ENCODE data around the gene KDM7A.
A peak's percentile ranks its signal among the peaks of the same experiment; 100 is the strongest.
"Not testable (repeated sequence)": the region's sequence is repeated elsewhere in the genome, so short reads cannot be mapped to it uniquely, and the experiment has no call there.

The KDM7A gene

DNA sequence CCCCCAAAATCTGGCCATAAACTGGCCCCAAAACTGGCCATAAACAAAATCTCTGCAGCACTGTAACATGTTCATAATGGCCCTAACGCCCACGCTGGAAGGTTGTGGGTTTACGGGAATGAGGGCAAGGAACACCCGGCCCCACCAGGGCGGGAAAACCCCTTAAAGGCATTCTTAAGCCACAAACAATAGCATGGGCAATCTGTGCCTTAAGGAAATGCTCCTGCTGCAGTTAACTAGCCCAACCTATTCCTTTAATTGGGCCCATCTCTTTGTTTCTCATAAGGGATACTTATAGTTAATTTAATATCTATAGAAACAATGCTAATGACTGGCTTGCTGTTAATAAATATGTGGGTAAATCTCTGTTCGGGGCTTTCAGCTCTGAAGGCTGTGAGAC is 26.2 kb upstream of the KDM7A start:
- DNase-seq (ENCODE audit: low spot score), result not testable (repeated sequence)

DNA sequence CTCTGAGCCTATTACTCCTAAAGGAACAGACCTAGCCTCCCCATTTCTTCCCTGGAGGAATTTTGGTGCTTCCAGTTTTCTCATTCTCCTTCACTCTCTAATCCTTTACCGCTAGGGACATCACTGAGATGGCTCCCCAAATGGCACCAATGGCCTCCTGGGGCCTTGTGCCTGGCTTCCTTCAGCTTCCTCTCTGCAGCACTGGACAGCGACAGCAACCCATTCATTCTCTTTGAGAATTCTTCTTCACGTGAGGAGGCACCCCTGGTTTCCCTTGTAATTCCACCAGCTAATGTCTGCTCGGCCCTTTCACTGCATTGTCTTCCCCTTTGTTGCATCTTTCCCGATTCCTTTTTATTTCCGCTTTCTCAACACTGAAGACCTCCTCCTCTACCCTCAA is 24.6 kb upstream of the KDM7A start:
- no peak for DNase-seq (ENCODE audit: low spot score)

DNA sequence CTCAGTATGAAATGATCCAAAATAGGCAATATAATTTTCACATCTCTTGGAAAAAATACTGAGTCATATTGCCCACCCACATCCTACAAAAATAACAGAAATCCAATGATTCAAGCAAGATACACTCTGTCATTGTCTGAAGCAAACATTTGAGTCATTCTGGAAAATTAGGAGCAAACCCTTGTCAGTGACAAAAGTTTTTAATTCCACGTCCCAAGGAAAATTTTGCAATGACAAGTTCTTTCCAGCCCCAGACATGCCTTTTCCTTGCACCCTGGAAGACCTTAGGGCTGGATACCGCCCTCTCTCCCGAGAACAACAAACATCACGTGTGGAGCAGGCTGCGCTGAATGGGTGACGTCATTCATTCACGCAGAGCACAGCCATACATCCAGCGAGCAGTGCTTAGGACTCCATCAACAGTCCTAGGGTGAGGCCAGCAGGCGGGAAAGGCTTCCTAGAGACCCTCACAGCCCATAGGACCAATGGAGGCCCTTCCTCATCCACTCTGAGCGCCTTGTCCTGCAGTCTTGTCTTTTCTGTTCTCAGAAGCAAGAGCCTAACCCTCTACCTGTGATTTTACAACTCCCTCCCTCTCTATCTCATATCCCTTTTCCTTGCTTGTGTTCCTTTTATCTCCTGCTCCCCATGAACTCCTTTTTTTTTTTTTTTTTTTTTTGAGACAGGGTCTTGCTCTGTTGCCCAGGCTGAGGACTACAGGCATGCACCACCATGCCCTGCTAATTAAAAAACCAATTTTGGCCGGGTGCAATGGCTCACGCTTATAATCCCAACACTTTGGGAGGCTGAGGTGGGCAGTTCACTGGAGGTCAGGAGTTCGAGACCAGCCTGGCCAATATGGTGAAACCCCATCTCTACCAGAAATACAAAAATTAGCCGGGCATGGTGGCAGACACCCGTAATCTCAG is 23.5 kb upstream of the KDM7A start:
- no peak for DNase-seq (ENCODE audit: low spot score)

DNA sequence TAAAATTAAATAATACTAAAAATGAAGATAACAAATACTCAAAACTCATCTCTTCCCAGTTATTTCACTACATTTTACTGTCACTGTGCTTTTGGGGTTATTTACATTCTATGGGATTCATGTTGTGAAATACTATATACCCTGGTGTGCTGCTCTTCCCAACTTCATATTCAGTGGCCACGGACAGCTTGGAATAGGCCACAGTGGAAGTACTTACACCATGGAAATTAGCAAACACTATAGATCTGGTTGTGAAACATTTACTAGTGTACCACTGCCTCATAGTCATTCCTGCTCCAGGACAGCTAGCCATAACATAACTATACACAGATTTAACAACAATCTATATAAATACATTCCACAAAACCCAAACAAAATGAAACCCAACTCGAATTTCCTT is 21.2 kb upstream of the KDM7A start:
- DNase-seq (ENCODE audit: low spot score), result no peak

DNA sequence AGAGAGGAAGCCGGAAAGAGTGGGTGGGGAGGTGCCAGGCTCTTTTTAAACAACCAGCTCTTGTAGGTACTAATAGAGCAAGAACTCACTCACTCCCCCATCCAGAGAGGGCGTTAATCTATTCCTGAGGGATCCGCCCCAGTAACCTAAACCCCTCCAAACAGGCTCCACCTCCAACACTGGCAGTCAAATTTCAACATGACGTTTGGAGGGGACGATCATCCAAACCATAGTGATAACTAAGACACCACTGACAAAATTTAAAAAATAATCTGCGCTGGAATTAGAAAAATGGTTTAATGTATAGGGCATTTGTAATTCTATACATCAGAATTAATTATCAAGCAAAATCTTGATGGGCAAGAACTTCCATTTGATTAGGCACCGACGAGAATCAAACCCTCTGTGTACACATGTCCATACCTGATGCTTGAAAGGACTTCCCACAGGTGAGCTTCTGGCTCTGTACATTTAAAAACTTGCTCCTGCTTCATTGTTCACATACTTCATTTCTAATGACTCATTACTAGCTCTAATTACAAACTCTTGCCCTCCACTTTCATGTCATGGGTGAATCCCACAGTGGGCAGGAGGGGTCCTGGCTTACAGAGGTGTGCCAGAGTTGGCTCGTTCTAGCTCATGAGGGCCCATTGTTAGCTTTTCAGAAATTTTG is 20.6 kb upstream of the KDM7A start:
- no peak for DNase-seq (ENCODE audit: low spot score)

DNA sequence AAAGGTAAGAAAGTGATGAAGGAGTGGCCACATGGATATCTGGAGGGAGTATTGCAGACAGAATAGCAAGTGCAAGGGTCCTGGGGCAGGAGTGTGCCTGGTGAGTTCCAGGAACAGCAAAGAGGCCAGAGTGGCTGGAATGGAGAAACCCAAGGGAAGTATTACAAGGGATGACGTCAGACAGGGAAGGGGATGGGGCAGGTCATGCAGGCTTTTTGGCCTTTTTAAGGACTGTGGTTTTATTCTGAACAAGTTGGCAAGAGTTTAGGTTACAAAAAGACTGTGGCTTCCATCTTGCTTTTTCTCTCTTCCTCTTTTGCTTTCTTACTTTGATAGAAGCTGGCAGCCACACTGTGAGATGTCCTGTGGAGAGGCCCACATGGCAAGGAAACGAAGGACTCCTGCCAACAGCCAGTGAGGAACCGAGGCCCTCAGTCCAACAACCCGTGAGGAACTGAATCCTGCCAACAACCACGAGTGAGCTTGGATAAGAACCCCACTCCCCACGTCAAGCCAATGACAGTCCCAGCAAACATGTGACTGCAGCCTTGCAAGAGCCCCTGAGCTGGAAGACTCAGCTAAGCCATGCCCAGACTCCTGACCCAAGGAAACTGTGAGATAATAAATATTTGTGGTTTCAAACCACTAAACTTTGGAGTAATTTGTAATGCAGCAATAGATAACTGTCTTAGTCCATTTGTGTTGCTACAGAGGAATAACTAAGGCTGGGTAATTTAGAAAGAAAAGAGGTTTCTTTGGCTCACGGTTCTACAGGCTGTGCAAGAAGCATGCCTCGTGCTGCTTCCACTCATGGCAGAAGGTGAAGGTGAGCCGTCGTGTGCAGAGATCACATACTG is 19.8 kb upstream of the KDM7A start:
- DNase-seq (ENCODE audit: low spot score), result no peak

DNA sequence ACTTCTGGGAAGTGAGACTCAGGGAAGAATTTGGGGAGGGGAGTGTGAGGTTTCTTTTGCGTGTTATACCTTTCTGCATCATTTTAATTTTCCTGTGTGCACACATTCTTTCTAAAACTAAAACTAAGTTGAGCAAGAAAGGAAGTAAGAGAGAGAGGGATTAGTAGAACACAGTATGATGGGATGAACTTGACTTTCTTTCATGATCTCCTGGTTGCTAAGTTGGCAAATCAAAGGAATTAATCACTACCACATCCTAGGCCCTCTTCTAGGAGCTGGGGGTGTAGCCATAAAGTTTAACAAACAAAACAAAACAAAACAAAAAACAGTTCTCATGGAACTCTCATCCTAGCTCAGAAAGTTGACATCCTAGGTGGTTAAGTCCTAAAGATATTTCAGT is 19.1 kb upstream of the KDM7A start:
- DNase-seq (ENCODE audit: low spot score), result no peak

DNA sequence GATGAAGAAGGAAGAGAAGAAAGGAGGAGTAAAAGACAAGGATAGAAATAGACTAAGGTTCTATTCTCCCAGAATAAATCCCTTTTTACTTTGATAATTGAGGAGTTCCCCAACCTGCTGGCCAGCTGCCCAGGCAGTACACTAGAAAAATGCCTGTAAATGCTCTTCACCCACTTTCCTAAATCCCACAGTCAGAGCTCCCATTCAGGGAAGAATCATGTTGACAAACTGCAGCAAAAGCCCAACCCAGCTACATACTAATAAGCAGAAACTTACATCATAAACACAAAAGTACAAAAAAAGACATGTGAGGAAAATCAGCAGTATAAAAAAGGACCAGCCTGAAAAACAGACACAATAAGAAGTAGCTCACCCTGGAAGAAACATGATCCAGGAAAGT is 15.8 kb upstream of the KDM7A start:
- no peak for DNase-seq (ENCODE audit: low spot score)

DNA sequence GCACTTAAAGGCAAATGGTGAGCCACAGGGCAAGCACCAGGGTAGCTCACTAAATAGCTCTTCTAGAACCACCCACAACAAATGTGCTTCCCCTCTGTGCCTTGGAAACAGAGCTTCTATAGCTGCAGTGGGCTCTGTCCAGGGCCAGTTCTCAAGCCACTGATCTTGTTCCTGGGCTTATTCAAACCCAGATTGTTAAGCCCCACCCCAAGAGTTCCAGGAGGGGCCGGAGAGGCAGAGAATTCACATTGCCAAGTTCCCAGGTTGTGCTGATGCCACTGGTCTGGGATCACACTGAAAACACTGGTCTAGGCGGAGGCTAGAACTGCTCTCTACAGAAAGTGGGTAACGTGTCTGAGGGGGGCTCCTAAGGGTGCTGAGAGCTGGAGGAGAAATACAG is 15.4 kb upstream of the KDM7A start:
- DNase-seq (ENCODE audit: low spot score), result no peak

DNA sequence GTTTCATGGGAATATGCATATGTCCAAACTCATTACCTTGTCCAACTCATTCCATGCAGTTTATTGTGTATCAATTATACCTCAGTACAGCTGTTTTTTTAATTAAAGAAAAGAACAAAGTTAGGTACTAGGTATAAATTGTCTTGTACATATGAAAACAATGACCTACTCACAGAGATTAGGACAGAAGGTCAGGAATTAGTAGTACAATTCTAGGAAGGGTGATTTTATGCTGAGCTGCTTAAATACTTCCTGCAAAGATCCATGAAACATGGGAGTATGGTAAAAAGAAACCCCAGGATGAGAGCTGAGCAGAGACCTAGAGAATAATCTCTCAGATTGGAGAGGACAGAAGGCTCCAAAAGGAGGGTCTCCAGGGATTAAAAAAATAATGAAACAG is 13.8 kb upstream of the KDM7A start:
- DNase-seq (ENCODE audit: low spot score), result no peak

DNA sequence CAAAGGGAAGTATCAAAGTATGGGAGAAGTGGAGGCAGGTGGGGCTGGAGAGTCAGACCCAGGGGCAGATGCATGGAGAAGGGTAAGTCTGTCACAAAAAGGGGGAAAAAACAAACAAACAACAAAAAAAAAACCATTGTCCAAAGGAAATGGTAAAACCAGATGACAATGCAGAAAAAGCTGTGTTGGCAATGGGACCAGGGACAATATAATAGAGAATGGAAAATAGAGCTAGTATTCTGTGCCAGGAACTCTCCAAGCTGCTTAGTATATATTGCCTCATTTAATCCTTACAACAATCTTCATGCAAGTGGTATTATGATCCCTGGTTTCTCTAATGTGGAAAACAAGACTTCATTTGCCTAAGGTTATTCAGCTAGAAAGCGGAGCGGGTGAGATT is 13.1 kb upstream of the KDM7A start:
- no peak for DNase-seq (ENCODE audit: low spot score)

DNA sequence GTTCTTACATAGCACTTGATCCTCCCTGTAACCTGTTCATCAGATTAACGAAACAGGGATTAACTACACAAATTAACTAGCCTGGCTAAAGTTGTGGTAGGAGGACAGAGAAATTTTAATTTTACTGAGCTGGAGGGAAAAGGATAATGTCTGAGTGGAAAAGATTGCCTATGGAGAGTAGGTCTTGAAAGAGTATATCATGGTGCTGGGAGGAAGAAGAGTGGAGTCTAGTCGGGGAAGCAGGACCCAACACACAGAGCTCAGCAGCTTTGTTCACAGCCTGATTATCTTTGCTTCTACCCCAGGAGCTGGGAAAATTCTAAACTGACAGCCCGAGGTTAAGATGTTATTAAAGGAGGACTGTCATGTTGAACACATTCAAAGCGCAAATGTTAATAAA is 6.1 kb upstream of the KDM7A start:
- no peak for DNase-seq (ENCODE audit: low spot score)

DNA sequence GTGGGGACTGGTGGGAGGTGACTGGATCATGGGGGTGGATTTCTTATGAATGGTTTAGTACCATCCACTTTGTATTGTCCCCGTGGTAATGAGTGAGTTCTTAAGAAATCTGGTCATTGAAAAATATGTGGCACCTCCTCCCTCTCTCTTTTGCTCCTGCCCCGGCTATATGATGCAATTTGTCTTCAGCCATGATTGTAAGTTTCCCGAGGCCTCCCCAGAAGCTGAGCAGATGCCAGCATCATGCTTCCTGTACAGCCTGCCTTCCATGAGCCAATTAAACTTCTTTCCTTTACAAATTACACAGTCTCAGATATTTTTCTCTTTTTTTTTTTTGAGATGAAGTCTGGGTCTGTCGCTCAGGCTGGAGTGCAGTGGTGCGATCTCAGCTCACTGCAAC is 2.6 kb upstream of the KDM7A start:
- no peak for DNase-seq (ENCODE audit: low spot score)

DNA sequence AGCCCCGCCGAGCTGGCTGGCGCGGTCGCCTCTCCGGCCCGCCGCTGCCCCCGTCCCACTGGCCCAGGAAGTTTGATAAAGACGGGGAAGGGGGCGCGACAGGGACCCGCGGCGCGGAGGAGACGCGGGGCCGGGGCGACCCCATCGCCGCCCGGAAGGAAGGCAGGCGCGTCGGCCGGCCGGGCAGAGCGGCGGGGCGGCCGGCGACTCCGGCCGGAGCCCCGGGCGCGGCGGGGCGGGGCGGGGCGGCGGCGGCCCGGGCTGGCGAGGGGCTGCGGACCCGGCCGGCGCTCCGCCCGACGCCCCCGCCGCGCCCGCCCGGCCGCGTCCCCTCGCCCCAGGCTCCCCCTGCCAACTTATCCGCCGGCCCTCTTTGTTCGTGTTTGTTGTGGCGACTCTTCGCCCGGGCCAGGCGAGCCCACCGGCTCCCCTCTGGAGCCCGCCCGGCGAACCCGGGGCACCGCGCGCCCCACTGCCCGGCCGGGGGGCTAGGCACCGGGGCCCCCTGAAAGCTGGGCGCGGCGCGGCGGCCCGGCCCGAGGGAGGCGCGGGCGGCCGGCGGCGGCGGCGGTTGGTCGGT is 571 bp downstream of the KDM7A start:
- no peak for DNase-seq (ENCODE audit: low spot score)

DNA sequence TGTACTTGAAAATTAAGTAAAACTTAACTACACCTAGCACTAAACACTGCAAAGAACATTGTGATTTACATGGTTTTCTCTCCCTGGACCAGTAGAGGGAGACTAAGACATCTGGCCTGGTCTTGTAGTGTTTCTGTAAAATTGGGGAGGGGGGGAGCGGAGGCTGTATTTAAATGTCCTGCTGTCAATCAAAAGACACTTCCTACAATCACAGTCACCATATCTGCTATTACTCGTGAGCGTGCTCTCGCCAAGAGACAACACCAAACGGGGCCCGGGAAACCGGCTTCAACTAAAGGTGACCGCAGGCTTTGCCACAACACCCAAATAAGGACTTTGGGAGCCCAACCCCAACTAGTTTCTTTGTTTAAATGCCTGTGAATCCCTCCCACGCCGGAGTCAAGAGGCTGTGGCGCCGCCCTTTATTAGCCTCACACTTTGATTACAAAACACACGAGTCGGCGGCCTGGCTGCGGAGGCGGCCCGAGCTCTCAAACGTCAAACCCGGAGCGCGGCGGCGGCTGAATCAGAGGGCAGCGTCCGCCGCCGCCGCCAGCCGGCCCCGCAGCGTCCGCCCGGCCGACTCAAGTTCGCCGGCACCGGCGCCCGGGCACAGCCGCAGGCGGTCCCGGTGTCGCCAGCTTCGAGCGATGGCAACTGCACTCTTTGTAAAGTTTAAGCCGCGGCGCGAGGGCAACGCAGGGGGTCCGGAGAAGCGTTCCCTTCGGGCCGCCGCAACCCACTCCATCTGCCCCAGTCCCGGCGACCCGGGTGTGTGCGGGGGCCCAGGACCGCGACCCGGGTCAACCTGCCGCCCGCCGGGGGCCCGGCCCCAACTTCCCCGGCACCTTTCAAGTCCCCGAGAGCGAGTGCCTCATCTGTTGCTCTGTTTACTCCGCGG is 1.3 kb downstream of the KDM7A start:
- DNase-seq (ENCODE audit: low spot score), result peak; percentile 89

DNA sequence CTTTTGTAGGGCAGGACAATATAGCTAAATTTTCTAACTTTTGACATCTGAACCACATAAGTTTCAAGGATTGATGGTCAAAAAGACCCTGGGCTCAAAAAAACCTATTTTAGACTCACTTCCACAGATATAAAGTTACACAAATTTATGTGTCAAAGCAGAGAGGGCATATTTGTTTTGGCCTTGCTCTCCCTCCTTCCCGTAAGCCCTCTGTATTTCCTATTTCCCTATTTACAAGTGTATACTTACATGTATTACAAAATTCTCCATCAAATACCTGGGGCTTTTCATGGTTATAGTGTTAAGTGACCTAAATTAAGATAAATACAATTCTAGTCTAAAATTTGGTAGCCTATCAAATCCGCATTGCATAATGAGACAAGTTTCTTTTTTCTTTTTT is 2.6 kb downstream of the KDM7A start:
- DNase-seq (ENCODE audit: low spot score), result no peak

DNA sequence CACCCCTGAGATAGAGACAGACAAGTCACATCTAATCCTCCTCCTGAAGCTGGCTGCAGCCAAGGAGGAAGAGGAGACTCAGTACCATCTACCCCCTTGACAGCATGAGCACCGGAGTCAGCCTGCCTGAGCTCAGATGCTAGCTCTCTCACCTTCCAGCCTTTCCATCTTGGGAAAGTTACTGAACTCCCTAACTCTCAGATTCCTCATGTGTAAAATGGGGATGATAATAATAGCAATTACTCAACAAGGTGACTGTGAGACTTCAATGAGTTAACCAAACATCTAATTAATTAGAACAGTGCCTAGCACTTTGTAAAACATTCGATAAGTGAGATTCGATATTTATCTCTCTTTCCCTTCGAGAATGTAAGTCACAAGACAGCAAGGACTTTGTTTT is 6.4 kb downstream of the KDM7A start:
- no peak for DNase-seq (ENCODE audit: low spot score)

DNA sequence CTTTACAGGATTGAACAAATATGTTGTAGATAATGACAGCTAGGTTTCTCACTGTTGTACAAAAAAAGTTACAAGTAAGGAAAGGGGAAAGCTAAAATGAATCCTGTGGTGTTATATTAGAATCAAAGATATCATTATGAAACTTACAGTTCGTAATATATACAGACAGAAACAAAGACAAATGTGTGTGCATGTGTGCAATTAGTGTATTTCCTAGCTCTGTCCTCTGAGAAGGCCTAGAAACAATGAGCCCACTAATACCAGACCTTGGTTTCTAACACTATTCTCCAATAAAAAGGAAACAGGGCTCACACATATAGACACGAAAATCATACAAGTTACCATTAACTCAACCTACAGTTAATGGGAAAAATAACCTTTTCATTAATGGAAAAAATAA is 8.0 kb downstream of the KDM7A start:
- DNase-seq (ENCODE audit: low spot score), result no peak

DNA sequence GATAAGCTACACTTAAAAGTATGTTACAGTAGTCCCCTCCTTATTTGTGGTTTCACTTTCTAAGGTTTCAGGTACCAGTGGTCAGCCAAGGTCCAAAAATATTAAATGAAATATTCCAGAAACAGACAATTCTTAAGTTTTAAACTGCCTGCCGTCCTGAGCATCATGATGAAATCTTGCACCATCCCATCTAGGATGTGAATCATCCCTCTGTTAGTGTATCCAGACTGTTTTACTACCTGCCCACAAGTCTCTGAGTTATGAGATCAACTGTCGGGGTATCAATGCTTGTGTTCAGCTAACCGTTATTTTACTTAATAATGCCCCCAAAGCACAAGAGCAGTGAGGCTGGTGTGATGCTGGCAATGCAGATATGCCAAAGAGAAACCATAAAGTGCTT is 11.4 kb downstream of the KDM7A start:
- no peak for DNase-seq (ENCODE audit: low spot score)

DNA sequence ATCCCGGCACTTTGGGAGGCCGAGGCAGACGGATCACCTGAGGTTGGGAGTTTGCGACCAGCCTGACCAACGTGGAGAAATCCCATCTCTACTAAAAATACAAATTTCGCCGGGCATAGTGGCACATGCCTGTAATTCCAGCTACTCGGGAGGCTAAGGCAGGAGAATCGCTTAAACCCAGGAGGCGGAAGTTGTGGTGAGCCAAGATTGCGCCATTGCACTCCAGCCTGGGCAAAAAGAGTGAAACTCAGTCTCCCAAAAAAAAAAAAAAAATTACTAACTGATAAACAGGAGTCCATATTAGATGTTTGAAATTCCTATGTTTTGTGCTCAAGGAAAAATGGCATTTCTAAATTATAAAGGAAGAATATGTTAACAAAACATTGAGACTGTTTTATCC is 14.7 kb downstream of the KDM7A start:
- not testable (repeated sequence) for DNase-seq (ENCODE audit: low spot score)

DNA sequence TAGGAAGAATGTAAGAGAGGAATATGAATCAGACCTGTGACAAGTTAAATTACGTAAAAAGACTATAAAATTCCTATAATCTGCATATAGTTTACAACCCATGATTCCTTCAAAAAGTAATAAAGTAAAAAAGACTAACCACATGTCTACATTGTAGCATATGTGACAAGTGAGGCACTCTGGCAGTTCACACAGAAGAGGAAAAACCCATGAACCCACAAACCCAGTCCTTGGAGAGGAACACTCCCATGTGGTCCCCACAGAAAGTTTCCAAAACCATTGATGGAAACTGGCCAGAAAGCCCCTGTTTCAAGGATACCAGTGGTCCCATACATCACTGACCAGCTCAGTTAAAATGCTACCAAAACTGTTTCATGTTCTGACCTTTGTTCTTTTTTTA is 15.7 kb downstream of the KDM7A start:
- no peak for DNase-seq (ENCODE audit: low spot score)
